ENCODE measurements around the gene PRDX1.

GRCh38 chr1:45510972-45511527, 10.6 kb downstream of the PRDX1 start:
- no peak for TF ChIP-seq SMC3 (IDR thresholded peaks at IDR 0.05; ENCODE audit: low read depth, low read length)
- TF ChIP-seq CTCF (conservative IDR thresholded peaks at IDR 0.05; ENCODE audit: low read depth, low read length): no peak
- TF ChIP-seq BHLHE40 (IDR thresholded peaks at IDR 0.05; ENCODE audit: low read depth, low read length): no peak

Data from IMR-90 (cell line).